HG03521 (cell line): ENCODE results near the gene TLR8.

Experiments
- ATAC-seq: cut with Tn5 transposase; IDR thresholded peaks from one replicate; pipeline ENCODE4 v1.9.1; 2021; ENCODE audit warnings: mild to moderate bottlenecking, moderate library complexity; ENCODE audit not compliant: unreplicated experiment

The TLR8 gene

GRCh38 chrX:12906046-12906761 is at the start of gene TLR8:
TLR8 (plus strand) TSS chrX:12906620; CDS start chrX:12906707, 87 bp downstream.
- ATAC-seq: no peak

- ATAC-seq: no peak
Observed at GRCh38 chrX:12865359-12865758, 41.1 kb upstream of the TLR8 start.

- ATAC-seq: no peak
Observed at GRCh38 chrX:12866451-12867377, 39.7 kb upstream of the TLR8 start, which contains the start of gene TLR7. TLR7 (plus strand) TSS chrX:12867072; CDS start chrX:12867579, 507 bp downstream.

- ATAC-seq: no peak
Observed at GRCh38 chrX:12867685-12868084, 38.7 kb upstream of the TLR8 start.

- ATAC-seq: peak; percentile 58
Observed at GRCh38 chrX:12868747-12869146, 37.7 kb upstream of the TLR8 start.

GRCh38 chrX:12871257-12871656 is 35.2 kb upstream of the TLR8 start:
- ATAC-seq: no peak

- ATAC-seq: no peak
Observed at GRCh38 chrX:12872741-12873140, 33.7 kb upstream of the TLR8 start.

GRCh38 chrX:12874581-12874980 is 31.8 kb upstream of the TLR8 start:
- ATAC-seq: no peak

- no peak for ATAC-seq
Observed at GRCh38 chrX:12877386-12877785, 29.0 kb upstream of the TLR8 start.

GRCh38 chrX:12878536-12878935 is 27.9 kb upstream of the TLR8 start:
- ATAC-seq: no peak

- peak; percentile 51 for ATAC-seq
Observed at GRCh38 chrX:12881914-12882313, 24.5 kb upstream of the TLR8 start.

- no peak for ATAC-seq
Observed at GRCh38 chrX:12885508-12885907, 20.9 kb upstream of the TLR8 start.

GRCh38 chrX:12886545-12886944 is 19.9 kb upstream of the TLR8 start:
- ATAC-seq: no peak

- no peak for ATAC-seq
Observed at GRCh38 chrX:12887141-12887540, 19.3 kb upstream of the TLR8 start.

- no peak for ATAC-seq
Observed at GRCh38 chrX:12887767-12888166, 18.7 kb upstream of the TLR8 start.

- peak; percentile 73 for ATAC-seq
Observed at GRCh38 chrX:12890467-12890866, 16.0 kb upstream of the TLR8 start.

GRCh38 chrX:12891171-12891570 is 15.2 kb upstream of the TLR8 start:
- no peak for ATAC-seq

GRCh38 chrX:12891915-12892506 is 14.4 kb upstream of the TLR8 start:
- no peak for ATAC-seq

GRCh38 chrX:12892716-12893115 is 13.7 kb upstream of the TLR8 start:
- no peak for ATAC-seq

- no peak for ATAC-seq
Observed at GRCh38 chrX:12894074-12895030, 12.1 kb upstream of the TLR8 start.
